Measurements from ENCODE around the gene MLPH.

Gene MLPH

GRCh38 chr2:237497838-237498186 is 10.8 kb downstream of the MLPH start:
- Histone ChIP-seq H3K27ac (ENCODE audit: low read length) (no peak overlapping the region), H3K27me3 (ENCODE audit: control insufficient read depth in 1 of 2, insufficient read depth in 2 of 2, low read length in 2 of 2) (no peaks in the 10 kb centered on the region), H3K36me3 (ENCODE audit: control insufficient read depth in 2 of 2, insufficient read depth in 2 of 2, low read length in 2 of 2) (no peaks in the 10 kb centered on the region), H3K9me3 (ENCODE audit: control insufficient read depth in 2 of 2, low read length in 2 of 2) (no peaks in the 10 kb centered on the region), H3K4me3 (ENCODE audit: low read length in 2 of 2) (no peak overlapping the region), H3K4me1 (ENCODE audit: control insufficient read depth, insufficient read depth, low read length) (peaks cover 2% of the 10 kb centered on the region), H3K9ac (ENCODE audit: low read length in 2 of 2) (no peak overlapping the region)

GRCh38 chr2:237498341-237498740 is 11.3 kb downstream of the MLPH start:
- Histone ChIP-seq H3K27me3 (ENCODE audit: control insufficient read depth in 1 of 2, insufficient read depth in 2 of 2, low read length in 2 of 2) (no peaks in the 10 kb centered on the region), H3K4me1 (ENCODE audit: control insufficient read depth, insufficient read depth, low read length) (peaks cover 2% of the 10 kb centered on the region), H3K9ac (ENCODE audit: low read length in 2 of 2) (no peak overlapping the region), H3K36me3 (ENCODE audit: control insufficient read depth in 2 of 2, insufficient read depth in 2 of 2, low read length in 2 of 2) (no peaks in the 10 kb centered on the region), H3K4me3 (ENCODE audit: low read length in 2 of 2) (no peak overlapping the region), H3K9me3 (ENCODE audit: control insufficient read depth in 2 of 2, low read length in 2 of 2) (no peaks in the 10 kb centered on the region), H3K27ac (ENCODE audit: low read length) (no peak overlapping the region)

GRCh38 chr2:237500681-237501424 is 13.8 kb downstream of the MLPH start:
- no peaks in the 10 kb centered on the region for H3K27me3 ChIP-seq (ENCODE audit: control insufficient read depth in 1 of 2, insufficient read depth in 2 of 2, low read length in 2 of 2)
- no peaks in the 10 kb centered on the region for H3K36me3 ChIP-seq (ENCODE audit: control insufficient read depth in 2 of 2, insufficient read depth in 2 of 2, low read length in 2 of 2)
- H3K9ac ChIP-seq (ENCODE audit: low read length in 2 of 2) = no peak overlapping the region
- H3K27ac ChIP-seq (ENCODE audit: low read length) = no peak overlapping the region
- H3K4me3 ChIP-seq (ENCODE audit: low read length in 2 of 2) = no peak overlapping the region
- H3K9me3 ChIP-seq (ENCODE audit: control insufficient read depth in 2 of 2, low read length in 2 of 2) = no peaks in the 10 kb centered on the region
- peaks cover 4% of the 10 kb centered on the region for H3K4me1 ChIP-seq (ENCODE audit: control insufficient read depth, insufficient read depth, low read length)

GRCh38 chr2:237501892-237502513 is 15.0 kb downstream of the MLPH start:
- Histone ChIP-seq H3K27me3 (ENCODE audit: control insufficient read depth in 1 of 2, insufficient read depth in 2 of 2, low read length in 2 of 2) (no peaks in the 10 kb centered on the region), H3K27ac (ENCODE audit: low read length) (no peak overlapping the region), H3K9ac (ENCODE audit: low read length in 2 of 2) (no peak overlapping the region)

GRCh38 chr2:237503201-237503600 is 16.1 kb downstream of the MLPH start:
- Histone ChIP-seq H3K27me3 (ENCODE audit: control insufficient read depth in 1 of 2, insufficient read depth in 2 of 2, low read length in 2 of 2) (no peaks in the 10 kb centered on the region), H3K27ac (ENCODE audit: low read length) (no peak overlapping the region), H3K36me3 (ENCODE audit: control insufficient read depth in 2 of 2, insufficient read depth in 2 of 2, low read length in 2 of 2) (no peaks in the 10 kb centered on the region), H3K4me3 (ENCODE audit: low read length in 2 of 2) (no peak overlapping the region), H3K9me3 (ENCODE audit: control insufficient read depth in 2 of 2, low read length in 2 of 2) (no peaks in the 10 kb centered on the region), H3K4me1 (ENCODE audit: control insufficient read depth, insufficient read depth, low read length) (peaks cover 4% of the 10 kb centered on the region), H3K9ac (ENCODE audit: low read length in 2 of 2) (no peak overlapping the region)

More at GRCh38 chr2:237501892-237502513, 15.0 kb downstream of the MLPH start:
- H3K4me3 ChIP-seq (ENCODE audit: low read length in 2 of 2) = no peak overlapping the region
- H3K4me1 ChIP-seq (ENCODE audit: control insufficient read depth, insufficient read depth, low read length) = peaks cover 4% of the 10 kb centered on the region
- no peaks in the 10 kb centered on the region for H3K9me3 ChIP-seq (ENCODE audit: control insufficient read depth in 2 of 2, low read length in 2 of 2)
- H3K36me3 ChIP-seq (ENCODE audit: control insufficient read depth in 2 of 2, insufficient read depth in 2 of 2, low read length in 2 of 2) = no peaks in the 10 kb centered on the region

- H3K9ac ChIP-seq (ENCODE audit: low read length in 2 of 2) = no peak overlapping the region
- no peaks in the 10 kb centered on the region for H3K9me3 ChIP-seq (ENCODE audit: control insufficient read depth in 2 of 2, low read length in 2 of 2)
- H3K4me1 ChIP-seq (ENCODE audit: control insufficient read depth, insufficient read depth, low read length) = peaks cover 4% of the 10 kb centered on the region
- H3K36me3 ChIP-seq (ENCODE audit: control insufficient read depth in 2 of 2, insufficient read depth in 2 of 2, low read length in 2 of 2) = no peaks in the 10 kb centered on the region
- H3K4me3 ChIP-seq (ENCODE audit: low read length in 2 of 2) = no peak overlapping the region
- no peak overlapping the region for H3K27ac ChIP-seq (ENCODE audit: low read length)
- H3K27me3 ChIP-seq (ENCODE audit: control insufficient read depth in 1 of 2, insufficient read depth in 2 of 2, low read length in 2 of 2) = no peaks in the 10 kb centered on the region
These were observed 18.3 kb downstream of the MLPH start for GRCh38 chr2:237505188-237505939.

GRCh38 chr2:237507512-237507911 is 20.5 kb downstream of the MLPH start:
- Histone ChIP-seq H3K27ac (ENCODE audit: low read length) (no peak overlapping the region), H3K9ac (ENCODE audit: low read length in 2 of 2) (no peak overlapping the region), H3K4me1 (ENCODE audit: control insufficient read depth, insufficient read depth, low read length) (peaks cover 9% of the 10 kb centered on the region), H3K27me3 (ENCODE audit: control insufficient read depth in 1 of 2, insufficient read depth in 2 of 2, low read length in 2 of 2) (no peaks in the 10 kb centered on the region), H3K9me3 (ENCODE audit: control insufficient read depth in 2 of 2, low read length in 2 of 2) (no peaks in the 10 kb centered on the region), H3K4me3 (ENCODE audit: low read length in 2 of 2) (no peak overlapping the region), H3K36me3 (ENCODE audit: control insufficient read depth in 2 of 2, insufficient read depth in 2 of 2, low read length in 2 of 2) (no peaks in the 10 kb centered on the region)

- no peak overlapping the region for H3K4me3 ChIP-seq (ENCODE audit: low read length in 2 of 2)
- H3K9ac ChIP-seq (ENCODE audit: low read length in 2 of 2) = no peak overlapping the region
- H3K9me3 ChIP-seq (ENCODE audit: control insufficient read depth in 2 of 2, low read length in 2 of 2) = no peaks in the 10 kb centered on the region
- H3K4me1 ChIP-seq (ENCODE audit: control insufficient read depth, insufficient read depth, low read length) = peaks cover 14% of the 10 kb centered on the region
- H3K36me3 ChIP-seq (ENCODE audit: control insufficient read depth in 2 of 2, insufficient read depth in 2 of 2, low read length in 2 of 2) = no peaks in the 10 kb centered on the region
- H3K27me3 ChIP-seq (ENCODE audit: control insufficient read depth in 1 of 2, insufficient read depth in 2 of 2, low read length in 2 of 2) = no peaks in the 10 kb centered on the region
- no peak overlapping the region for H3K27ac ChIP-seq (ENCODE audit: low read length)
These were observed 21.3 kb downstream of the MLPH start for GRCh38 chr2:237508361-237508760.

- Histone ChIP-seq H3K27ac (ENCODE audit: low read length) (no peak overlapping the region), H3K9ac (ENCODE audit: low read length in 2 of 2) (no peak overlapping the region), H3K4me3 (ENCODE audit: low read length in 2 of 2) (no peak overlapping the region), H3K36me3 (ENCODE audit: control insufficient read depth in 2 of 2, insufficient read depth in 2 of 2, low read length in 2 of 2) (no peaks in the 10 kb centered on the region), H3K9me3 (ENCODE audit: control insufficient read depth in 2 of 2, low read length in 2 of 2) (no peaks in the 10 kb centered on the region), H3K27me3 (ENCODE audit: control insufficient read depth in 1 of 2, insufficient read depth in 2 of 2, low read length in 2 of 2) (no peaks in the 10 kb centered on the region), H3K4me1 (ENCODE audit: control insufficient read depth, insufficient read depth, low read length) (peaks cover 22% of the 10 kb centered on the region)
These were observed 22.1 kb downstream of the MLPH start for GRCh38 chr2:237509151-237509550.

- Histone ChIP-seq H3K27ac (ENCODE audit: low read length) (no peak overlapping the region), H3K27me3 (ENCODE audit: control insufficient read depth in 1 of 2, insufficient read depth in 2 of 2, low read length in 2 of 2) (no peaks in the 10 kb centered on the region), H3K9ac (ENCODE audit: low read length in 2 of 2) (no peak overlapping the region), H3K36me3 (ENCODE audit: control insufficient read depth in 2 of 2, insufficient read depth in 2 of 2, low read length in 2 of 2) (no peaks in the 10 kb centered on the region), H3K4me3 (ENCODE audit: low read length in 2 of 2) (no peak overlapping the region), H3K4me1 (ENCODE audit: control insufficient read depth, insufficient read depth, low read length) (peaks cover 22% of the 10 kb centered on the region), H3K9me3 (ENCODE audit: control insufficient read depth in 2 of 2, low read length in 2 of 2) (no peaks in the 10 kb centered on the region)
These were observed 22.9 kb downstream of the MLPH start for GRCh38 chr2:237509905-237510304.
